H9 (cell line): ENCODE measurements around the gene SDF2L1. TPM values are rescaled to one million over a fixed set of nuclear protein-coding genes. Genes with fewer than 3 reads are reported as not detected.

Experiments used
- DNase-seq: peaks from one replicate; pipeline ENCODE4 v3.0.0-alpha.2; 2017
- H2AFZ ChIP-seq: one replicate; pipeline ENCODE4 v1.6.1; 2013; ENCODE audit warnings: mild to moderate bottlenecking, low read length, control low read depth, moderate library complexity
- H2AK5ac ChIP-seq: 2 replicates; pipeline ENCODE4 v1.6.1; 2013; ENCODE audit warnings: low read length, control low read depth, mixed read lengths; ENCODE audit not compliant: insufficient read length
- H2BK120ac ChIP-seq: one replicate; pipeline ENCODE4 v1.6.1; 2013; ENCODE audit warnings: low read depth, mild to moderate bottlenecking, low read length, control low read depth, inconsistent platforms; ENCODE audit not compliant: poor library complexity, severe bottlenecking
- H2BK12ac ChIP-seq: 2 replicates; pipeline ENCODE4 v1.6.1; 2013; ENCODE audit warnings: low read length, control low read depth, mixed read lengths, low read depth; ENCODE audit not compliant: insufficient read length
- H2BK15ac ChIP-seq: 2 replicates; pipeline ENCODE4 v1.6.1; 2013; ENCODE audit warnings: low read depth, low read length, control low read depth
- H2BK20ac ChIP-seq: one replicate; pipeline ENCODE4 v1.6.1; 2013; ENCODE audit warnings: low read depth, mild to moderate bottlenecking, low read length, control low read depth, inconsistent platforms; ENCODE audit not compliant: poor library complexity, severe bottlenecking
- H2BK5ac ChIP-seq: 2 replicates; pipeline ENCODE4 v1.6.1; 2013; ENCODE audit warnings: low read length, control low read depth, mixed read lengths; ENCODE audit not compliant: insufficient read length
- H3K14ac ChIP-seq: 2 replicates; pipeline ENCODE4 v1.6.1; 2013; ENCODE audit warnings: low read length, control low read depth; ENCODE audit not compliant: insufficient read depth
- H3K18ac ChIP-seq: 2 replicates; pipeline ENCODE4 v1.6.1; 2013; ENCODE audit warnings: low read depth, mild to moderate bottlenecking, mixed read lengths, low read length, control low read depth; ENCODE audit not compliant: insufficient read length
- H3K23ac ChIP-seq: 2 replicates; pipeline ENCODE4 v1.6.1; 2013; ENCODE audit warnings: low read length, control low read depth, mixed read lengths, low read depth; ENCODE audit not compliant: insufficient read length
- H3K23me2 ChIP-seq: 2 replicates; pipeline ENCODE4 v1.6.1; 2013; ENCODE audit warnings: low read depth, mild to moderate bottlenecking, mixed read lengths, low read length, control low read depth; ENCODE audit not compliant: insufficient read length, poor library complexity, severe bottlenecking
- H3K27ac ChIP-seq: 2 replicates; pipeline ENCODE4 v1.5.1; 2013; ENCODE audit warnings: low read length, control low read depth, mixed read lengths, low read depth; ENCODE audit not compliant: insufficient read length
- H3K27me3 ChIP-seq: 2 replicates; pipeline ENCODE4 v1.6.1; 2013; ENCODE audit warnings: low read length, control low read depth, inconsistent platforms; ENCODE audit not compliant: insufficient read depth
- H3K4ac ChIP-seq: 2 replicates; pipeline ENCODE4 v1.6.1; 2013; ENCODE audit warnings: low read depth, mild to moderate bottlenecking, control low read depth, inconsistent platforms, low read length, moderate library complexity
- H3K4me1 ChIP-seq: 2 replicates; pipeline ENCODE4 v1.6.1; 2013; ENCODE audit warnings: low read length, control low read depth, inconsistent platforms; ENCODE audit not compliant: insufficient read depth
- H3K4me2 ChIP-seq: 2 replicates; pipeline ENCODE4 v1.6.1; 2013; ENCODE audit warnings: low read length, control low read depth, mixed read lengths; ENCODE audit not compliant: insufficient read length, insufficient read depth
- H3K56ac ChIP-seq: 2 replicates; pipeline ENCODE4 v1.6.1; 2013; ENCODE audit warnings: low read depth, mild to moderate bottlenecking, mixed read lengths, low read length, control low read depth; ENCODE audit not compliant: insufficient read length
- H3K79me1 ChIP-seq: 2 replicates; pipeline ENCODE4 v1.6.1; 2013; ENCODE audit warnings: low read depth, mild to moderate bottlenecking, moderate library complexity, low read length, control low read depth, inconsistent platforms; ENCODE audit not compliant: insufficient read depth, poor library complexity, severe bottlenecking
- H3K79me2 ChIP-seq: 2 replicates; pipeline ENCODE4 v1.6.1; 2013; ENCODE audit warnings: low read length, control low read depth, inconsistent platforms; ENCODE audit not compliant: insufficient read depth
- H3K9ac ChIP-seq: 2 replicates; pipeline ENCODE4 v1.6.1; 2013; ENCODE audit warnings: low read length, control low read depth, mixed read lengths; ENCODE audit not compliant: insufficient read length; ENCODE audit errors: extremely low read depth
- H3K9me3 ChIP-seq: one replicate; pipeline ENCODE4 v1.6.1; 2013; ENCODE audit warnings: low read depth, low read length, inconsistent platforms; ENCODE audit not compliant: control insufficient read depth
- H3T11ph ChIP-seq: one replicate; pipeline ENCODE4 v1.6.1; 2013; ENCODE audit warnings: mild to moderate bottlenecking, low read length, control low read depth, inconsistent platforms
- H4K20me1 ChIP-seq: one replicate; pipeline ENCODE4 v1.6.1; 2013; ENCODE audit not compliant: control insufficient read depth, insufficient read length, insufficient read depth
- H4K5ac ChIP-seq: 2 replicates; pipeline ENCODE4 v1.6.1; 2013; ENCODE audit warnings: low read depth, mild to moderate bottlenecking, mixed read lengths, low read length, control low read depth; ENCODE audit not compliant: insufficient read length
- H4K8ac ChIP-seq: replicated peaks from 2 replicates; pipeline ENCODE4 v1.6.1; 2013; ENCODE audit warnings: low read length, control low read depth, mixed read lengths, low read depth; ENCODE audit not compliant: insufficient read length
- H4K91ac ChIP-seq: 2 replicates; pipeline ENCODE4 v1.6.1; 2013; ENCODE audit warnings: low read depth, mild to moderate bottlenecking, moderate library complexity, mixed read lengths, low read length, control low read depth; ENCODE audit not compliant: insufficient read length
- H3K27ac Mint-ChIP-seq, 3 experiments: 2 replicates in 2 of 3; 3 replicates in 1 of 3; pipeline ENCODE4 v1.8.0; 2020 to 2021; ENCODE audit warnings: mixed read lengths in 3 of 3, mild to moderate bottlenecking in 1 of 3, moderate library complexity in 1 of 3
- H3K27me3 Mint-ChIP-seq: 2 replicates; pipeline ENCODE4 v1.8.0; 2021; ENCODE audit warnings: low read depth, mild to moderate bottlenecking, moderate library complexity, mixed read lengths
- H3K36me3 Mint-ChIP-seq, 3 experiments: 2 replicates in 2 of 3; 3 replicates in 1 of 3; pipeline ENCODE4 v1.8.0; 2020 to 2021; ENCODE audit warnings: low read depth in 3 of 3, mixed read lengths in 3 of 3; ENCODE audit not compliant: insufficient read depth in 1 of 3
- H3K4me1 Mint-ChIP-seq, 2 experiments: 2 replicates each; pipeline ENCODE4 v1.8.0; 2020; ENCODE audit warnings: mixed read lengths in 2 of 2
- H3K4me3 Mint-ChIP-seq, 2 experiments: 2 replicates in 1 of 2; 3 replicates in 1 of 2; pipeline ENCODE4 v1.8.0; 2020 to 2021; ENCODE audit warnings: mild to moderate bottlenecking in 2 of 2, mixed read lengths in 2 of 2, moderate library complexity in 1 of 2
- H3K9me3 Mint-ChIP-seq, 2 experiments: 2 replicates in 1 of 2; 3 replicates in 1 of 2; pipeline ENCODE4 v1.8.0; 2020; ENCODE audit warnings: mild to moderate bottlenecking in 2 of 2, mixed read lengths in 2 of 2, moderate library complexity in 1 of 2
- WGBS: extraction: QIAGEN DNeasy Blood & Tissue Kit; methylation state at CpG from one replicate; pipeline ENCODE4 v1.1.7; 2013; ENCODE audit warnings: missing lambda C conversion rate, low lambda C conversion rate, mixed read lengths; ENCODE audit not compliant: insufficient read length; ENCODE audit errors: extremely low coverage; 5-methylcytosine and 5-hydroxymethylcytosine counted together
- total RNA-seq: library from RNA; stranded (reverse); gene quantifications from 2 replicates; pipeline ENCODE4 v1.2.1, GENCODE V29; 2021
- TF ChIP-seq, protein P1 (sequence below): fragments of 200-600 bp; sonication (generic); conservative IDR thresholded peaks from 3 replicates; pipeline ENCODE4 v1.8.0; 2021; ENCODE audit warnings: antibody characterized with exemption, mild to moderate bottlenecking

SDF2L1 gene
- total RNA-seq, 1 experiment from 2014 or later = 36.0 TPM

DNA sequence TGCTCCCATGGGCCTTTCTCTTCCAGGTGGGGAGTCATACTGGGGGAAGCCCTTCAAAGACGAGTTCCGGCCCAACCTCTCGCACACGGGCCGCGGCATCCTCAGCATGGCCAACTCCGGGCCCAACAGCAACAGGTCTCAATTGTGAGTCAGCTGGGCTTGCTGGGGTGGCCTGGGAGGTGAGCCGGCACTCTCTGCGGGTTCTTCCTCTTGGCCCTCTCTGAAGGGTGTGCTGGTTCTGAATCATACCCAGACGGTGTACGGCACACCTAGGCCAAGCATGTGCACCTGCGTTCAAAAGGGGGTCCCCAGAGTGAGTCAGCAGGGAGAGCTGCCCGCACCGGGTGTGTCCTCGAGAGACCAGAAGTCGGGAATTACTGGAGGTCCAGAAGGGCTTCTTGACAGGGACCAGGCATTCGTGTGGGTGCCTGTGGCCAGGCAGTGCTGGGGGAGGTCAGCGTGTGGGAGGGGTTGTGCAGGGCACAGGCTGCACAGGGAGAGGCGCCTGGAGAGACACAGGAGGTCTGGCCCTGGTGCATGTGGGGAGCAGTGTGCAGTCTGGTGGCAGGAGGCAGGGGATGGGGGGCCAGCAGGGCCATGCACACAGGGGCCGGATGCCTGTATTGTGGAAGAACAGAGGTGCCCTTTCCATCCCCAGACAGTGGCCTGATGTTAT lies 46.7 kb downstream of the SDF2L1 start:
- Histone ChIP-seq H3K9me3 (no peaks in the 10 kb centered on the region), H3K4me1 (no peaks in the 10 kb centered on the region), H2BK20ac (no peak overlapping the region), H3K79me2 (no peaks in the 10 kb centered on the region), H3K79me1 (no peaks in the 10 kb centered on the region), H3K9ac (no peak overlapping the region), H3K4ac (no peak overlapping the region), H3K4me2 (no peak overlapping the region), H4K5ac (no peak overlapping the region), H2BK5ac (no peak overlapping the region), H3K23ac (no peak overlapping the region), H4K91ac (no peak overlapping the region), H2AK5ac (no peak overlapping the region), H3K27ac (no peak overlapping the region), H3K18ac (no peak overlapping the region), H3K56ac (no peak overlapping the region), H3T11ph (no peak overlapping the region), H3K23me2 (no peaks in the 10 kb centered on the region), H4K8ac (no peak overlapping the region), H3K14ac (no peak overlapping the region), H2AFZ (no peak overlapping the region), H2BK12ac (no peak overlapping the region), H3K27me3 (no peaks in the 10 kb centered on the region), H4K20me1 (no peaks in the 10 kb centered on the region), H2BK15ac (no peak overlapping the region), H2BK120ac (no peak overlapping the region)
- no peaks in the 10 kb centered on the region for H3K9me3 Mint-ChIP-seq
- TF ChIP-seq, protein P1, sequence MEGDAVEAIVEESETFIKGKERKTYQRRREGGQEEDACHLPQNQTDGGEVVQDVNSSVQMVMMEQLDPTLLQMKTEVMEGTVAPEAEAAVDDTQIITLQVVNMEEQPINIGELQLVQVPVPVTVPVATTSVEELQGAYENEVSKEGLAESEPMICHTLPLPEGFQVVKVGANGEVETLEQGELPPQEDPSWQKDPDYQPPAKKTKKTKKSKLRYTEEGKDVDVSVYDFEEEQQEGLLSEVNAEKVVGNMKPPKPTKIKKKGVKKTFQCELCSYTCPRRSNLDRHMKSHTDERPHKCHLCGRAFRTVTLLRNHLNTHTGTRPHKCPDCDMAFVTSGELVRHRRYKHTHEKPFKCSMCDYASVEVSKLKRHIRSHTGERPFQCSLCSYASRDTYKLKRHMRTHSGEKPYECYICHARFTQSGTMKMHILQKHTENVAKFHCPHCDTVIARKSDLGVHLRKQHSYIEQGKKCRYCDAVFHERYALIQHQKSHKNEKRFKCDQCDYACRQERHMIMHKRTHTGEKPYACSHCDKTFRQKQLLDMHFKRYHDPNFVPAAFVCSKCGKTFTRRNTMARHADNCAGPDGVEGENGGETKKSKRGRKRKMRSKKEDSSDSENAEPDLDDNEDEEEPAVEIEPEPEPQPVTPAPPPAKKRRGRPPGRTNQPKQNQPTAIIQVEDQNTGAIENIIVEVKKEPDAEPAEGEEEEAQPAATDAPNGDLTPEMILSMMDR = no peak
- no CpG with 5 or more reads among the region's 20 CpGs for WGBS
- H3K36me3 Mint-ChIP-seq = peaks cover 15 to 29% (median 26%) of the 10 kb centered on the region in 3 experiments
- no peaks in the 10 kb centered on the region for H3K27me3 Mint-ChIP-seq
- no peak overlapping the region for H3K4me3 Mint-ChIP-seq
- no peak overlapping the region for H3K27ac Mint-ChIP-seq
- H3K4me1 Mint-ChIP-seq = no peaks in the 10 kb centered on the region
- no peak for DNase-seq
